B cell (primary cell): ENCODE measurements around the gene HTR2A. TPM values are rescaled to one million over a fixed set of nuclear protein-coding genes. Genes with fewer than 3 reads are reported as not detected.

Source experiments
- ATAC-seq: fragments of 200-7000 bp; cut with Tn5 transposase; one replicate; pipeline ENCODE4 v1.10.0; 2021; ENCODE audit warnings: low read depth, mild to moderate bottlenecking, moderate number of reproducible peaks, moderate library complexity
- CTCF ChIA-PET: fragments of 350-600 bp; sonication (Branson Sonifier 250); formaldehyde crosslinking; loops from one replicate; lab custom pipeline; 2021; ENCODE audit warnings: antibody characterized with exemption, inconsistent platforms; lab: Charles Lee
- POLR2A ChIA-PET: fragments of 350-600 bp; sonication (Branson Sonifier 250); formaldehyde crosslinking; loops from one replicate; lab custom pipeline; 2021; ENCODE audit warnings: antibody characterized with exemption; lab: Charles Lee
- DNase-seq: peaks from one replicate; pipeline ENCODE4 v3.0.0; 2013
- H2AFZ ChIP-seq: 2 replicates; pipeline ENCODE4 v1.6.1; 2012; ENCODE audit warnings: mild to moderate bottlenecking, low read depth, low read length; ENCODE audit not compliant: insufficient read depth, poor library complexity, severe bottlenecking
- H3K27ac ChIP-seq, 2 donors: 1 replicate in 1 of 2; 2 replicates in 1 of 2; pipeline ENCODE4 v1.5.1; 2012 to 2013; ENCODE audit warnings: low read length in 2 of 2, mild to moderate bottlenecking in 2 of 2, moderate library complexity in 1 of 2
- H3K27me3 ChIP-seq, 4 experiments: fragments of 200-600 bp in 1 of 4; sonication (generic) in 1 of 4; replicated peaks in 1 of 4; 1 replicate in 2 of 4; 2 replicates in 2 of 4; pipeline versions ENCODE4 v1.6.1 to v1.7.0; 2013 to 2016; ENCODE audit warnings: low read length in 3 of 4, mild to moderate bottlenecking in 2 of 4, mixed read lengths in 1 of 4, moderate library complexity in 1 of 4; ENCODE audit not compliant: insufficient read depth in 4 of 4, control insufficient read depth in 3 of 4; ENCODE audit errors: control extremely low read depth in 1 of 4
- H3K36me3 ChIP-seq, 2 experiments: replicated peaks in 1 of 2; 1 replicate in 1 of 2; 2 replicates in 1 of 2; pipeline versions ENCODE4 v1.6.1 to v1.7.1; 2013; ENCODE audit warnings: low read length in 1 of 2; ENCODE audit not compliant: insufficient read depth in 2 of 2, control insufficient read depth in 1 of 2; ENCODE audit errors: control extremely low read depth in 1 of 2, extremely low read depth in 1 of 2
- H3K4me1 ChIP-seq, 2 donors: fragments of 200-600 bp in 1 of 2; sonication (generic) in 1 of 2; 1 replicate in 1 of 2; 2 replicates in 1 of 2; pipeline versions ENCODE4 v1.5.1 to v1.6.1; 2013 to 2017; ENCODE audit warnings: low read length in 2 of 2; ENCODE audit not compliant: control insufficient read depth in 2 of 2, insufficient read depth in 2 of 2
- H3K4me2 ChIP-seq: replicated peaks from 2 replicates; pipeline ENCODE3; 2012; ENCODE audit warnings: mild to moderate bottlenecking, low read depth, low read length; ENCODE audit not compliant: poor library complexity, severe bottlenecking
- H3K4me3 ChIP-seq, 5 experiments: fragments of 200-600 bp in 1 of 5; sonication (generic) in 1 of 5; 1 replicate in 3 of 5; 2 replicates in 2 of 5; pipeline versions ENCODE4 v1.5.1 to v1.7.0; 2011 to 2016; ENCODE audit warnings: low read length in 4 of 5, mild to moderate bottlenecking in 4 of 5, low read depth in 2 of 5, control low read depth in 1 of 5, moderate library complexity in 1 of 5; ENCODE audit not compliant: insufficient read depth in 1 of 5; ENCODE audit errors: control extremely low read depth in 1 of 5, extremely low read depth in 1 of 5
- H3K79me2 ChIP-seq: fragments of 200-600 bp; sonication (generic); one replicate; pipeline ENCODE4 v1.6.0; 2016; ENCODE audit warnings: low read length; ENCODE audit not compliant: control insufficient read depth, insufficient read depth
- H3K9ac ChIP-seq: fragments of 200-600 bp; sonication (generic); 2 replicates; pipeline ENCODE4 v1.6.1; 2017; ENCODE audit warnings: mild to moderate bottlenecking, low read length, moderate library complexity
- H3K9me3 ChIP-seq, 3 donors: one replicate each; pipeline versions ENCODE4 v1.6.1 to v1.7.1; 2013; ENCODE audit warnings: low read length in 2 of 3; ENCODE audit not compliant: control insufficient read depth in 2 of 3, insufficient read depth in 1 of 3; ENCODE audit errors: control extremely low read depth in 1 of 3
- H4K20me1 ChIP-seq: 2 replicates; pipeline ENCODE4 v1.6.0; 2012; ENCODE audit warnings: mild to moderate bottlenecking, low read length; ENCODE audit not compliant: insufficient read depth, control insufficient read depth, poor library complexity, severe bottlenecking
- H3K27ac Mint-ChIP-seq: one replicate; pipeline ENCODE4 v1.8.0; 2021; ENCODE audit warnings: mixed read lengths
- H3K27me3 Mint-ChIP-seq: one replicate; pipeline ENCODE4 v1.8.0; 2021; ENCODE audit warnings: mixed read lengths
- H3K4me1 Mint-ChIP-seq: one replicate; pipeline ENCODE4 v1.8.0; 2021; ENCODE audit warnings: mixed read lengths
- H3K4me3 Mint-ChIP-seq: one replicate; pipeline ENCODE4 v1.8.0; 2021; ENCODE audit warnings: mixed read lengths
- H3K9me3 Mint-ChIP-seq: one replicate; pipeline ENCODE4 v1.8.0; 2022; ENCODE audit warnings: mixed read lengths; ENCODE audit not compliant: insufficient read depth
- CTCF ChIP-seq: fragments of 200-600 bp; IDR thresholded peaks from one replicate; pipeline ENCODE4 v1.8.0; 2022; ENCODE audit warnings: antibody characterized with exemption, mild to moderate bottlenecking
- EZH2 ChIP-seq: IDR thresholded peaks from 2 replicates; pipeline ENCODE4 v1.6.1; 2012; ENCODE audit warnings: borderline replicate concordance, low read depth, mild to moderate bottlenecking, moderate library complexity, low read length; ENCODE audit not compliant: insufficient read depth, poor library complexity, severe bottlenecking
- WGBS: methylation state at CpG from one replicate; pipeline ENCODE4 v1.1.5; 2013; ENCODE audit warnings: missing lambda C conversion rate; ENCODE audit not compliant: insufficient coverage; 5-methylcytosine and 5-hydroxymethylcytosine counted together
- intact Hi-C: fragments of 100-400 bp; cut with micrococcal nuclease; formaldehyde crosslinking; loops from one replicate; pipeline ENCODE4 v1.10.0; 2022
- polyA minus RNA-seq: library from RNA; depleted of rRNA, polyadenylated mRNA; stranded (reverse); fragments of >200 nt; gene quantifications from 2 replicates; pipeline ENCODE4 v1.2.3, GENCODE V29; 2012
- polyA plus RNA-seq: library from polyadenylated mRNA; depleted of rRNA; stranded (reverse); fragments of >200 nt; gene quantifications from 2 replicates; pipeline ENCODE4 v1.2.3, GENCODE V29; 2012
- total RNA-seq, 2 donors: library from RNA; stranded (reverse); fragments of 120-200 nt in 1 of 2; gene quantifications; 1 replicate in 1 of 2; 2 replicates in 1 of 2; pipeline versions ENCODE4 v1.2.3 to v1.2.4, GENCODE V29; 2013 to 2022

The HTR2A gene
- not detected in 2 replicates for total RNA-seq
- 0.02 TPM for total RNA-seq (2013)
- polyA plus RNA-seq, result not detected in 2 replicates
- 0.07 TPM in 1 of 2 replicates, not detected in the other for polyA minus RNA-seq

- peak within 1 kb of the TSS in 1 of 5 experiments; percentile 10 for H3K4me3 ChIP-seq
- peak within 1 kb of the TSS; percentile 57 for H2AFZ ChIP-seq
- no peaks in the 10 kb centered on the region for H3K9me3 ChIP-seq
- no peaks in the 10 kb centered on the region for H4K20me1 ChIP-seq
- peaks cover 0 to 25% (median 5%) of the 10 kb centered on the region in 4 experiments for H3K27me3 ChIP-seq
- H3K36me3 ChIP-seq, result no peaks in the 10 kb centered on the region
- H3K9ac ChIP-seq, result peak within 1 kb of the TSS; percentile 26
- H3K4me1 Mint-ChIP-seq, result peaks cover 22% of the 10 kb centered on the region
- no peak within 1 kb of the TSS for H3K27ac Mint-ChIP-seq
- ChIA-PET POLR2A (no interaction called here), CTCF (interaction anchor here (0.6 kb wide), 1 partner anchor 22 kb away, joined by 3 read pairs; no protein-coding TSS in a partner anchor)
- peak within 1 kb of the TSS; percentile 58 for H3K4me2 ChIP-seq
- peak; percentile 7 for DNase-seq
- peaks cover 48% of the 10 kb centered on the region for H3K27me3 Mint-ChIP-seq
- 7% methylated on average over 6 of the region's 13 CpGs for WGBS
- intact Hi-C loops, result no loop called here
- TF ChIP-seq EZH2, result no peak
- TF ChIP-seq CTCF, result no peak
- no peaks in the 10 kb centered on the region for H3K9me3 Mint-ChIP-seq
- no peak for ATAC-seq
- H3K79me2 ChIP-seq, result no peaks in the 10 kb centered on the region
- peak within 1 kb of the TSS; percentile 4 for H3K4me3 Mint-ChIP-seq
- H3K4me1 ChIP-seq, result peaks cover 15 to 23% of the 10 kb centered on the region in 2 donors
- H3K27ac ChIP-seq, result no peak within 1 kb of the TSS
Observed at GRCh38 chr13:46896341-46897137, at the start of gene HTR2A. Gene HTR2A, minus strand, starts transcription at chr13:46897053. Its CDS starts 1,147 bp downstream, at chr13:46895906.

GRCh38 chr13:46936525-46936924, 39.7 kb upstream of the HTR2A start:
- H3K27ac ChIP-seq, result no peak overlapping the region
- H3K4me1 Mint-ChIP-seq, result no peaks in the 10 kb centered on the region
- no peaks in the 10 kb centered on the region for H3K79me2 ChIP-seq
- H3K36me3 ChIP-seq, result no peaks in the 10 kb centered on the region
- H3K27ac Mint-ChIP-seq, result no peak overlapping the region
- H3K4me3 Mint-ChIP-seq, result no peak overlapping the region
- H3K27me3 ChIP-seq, result peaks cover 0 to 3% (median 0%) of the 10 kb centered on the region in 4 experiments
- H3K4me1 ChIP-seq, result no peaks in the 10 kb centered on the region
- peaks cover 12% of the 10 kb centered on the region for H3K27me3 Mint-ChIP-seq
- no peak overlapping the region for H3K9ac ChIP-seq
- ChIA-PET CTCF (no interaction called here), POLR2A (no interaction called here)
- H4K20me1 ChIP-seq, result no peaks in the 10 kb centered on the region
- H2AFZ ChIP-seq, result no peak overlapping the region
- H3K9me3 ChIP-seq, result peaks cover 3 to 24% (median 3%) of the 10 kb centered on the region in 3 donors
- 98% methylated on average over 4 of the region's 4 CpGs for WGBS
- ATAC-seq, result no peak
- TF ChIP-seq CTCF, result no peak
- no peak for TF ChIP-seq EZH2
- no peak for DNase-seq
- H3K4me3 ChIP-seq, result no peak overlapping the region
- no peak overlapping the region for H3K4me2 ChIP-seq
- H3K9me3 Mint-ChIP-seq, result peaks cover 3% of the 10 kb centered on the region
- intact Hi-C loops, result no loop called here
